GM18508 (cell line): ENCODE data around the gene OTOR.

ENCODE experiments used
- ATAC-seq: cut with Tn5 transposase; IDR thresholded peaks from one replicate; pipeline ENCODE4 v1.9.1; 2021; ENCODE audit warnings: moderate number of reproducible peaks; ENCODE audit not compliant: insufficient read depth, unreplicated experiment

Gene OTOR, protein sequence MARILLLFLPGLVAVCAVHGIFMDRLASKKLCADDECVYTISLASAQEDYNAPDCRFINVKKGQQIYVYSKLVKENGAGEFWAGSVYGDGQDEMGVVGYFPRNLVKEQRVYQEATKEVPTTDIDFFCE

DNA sequence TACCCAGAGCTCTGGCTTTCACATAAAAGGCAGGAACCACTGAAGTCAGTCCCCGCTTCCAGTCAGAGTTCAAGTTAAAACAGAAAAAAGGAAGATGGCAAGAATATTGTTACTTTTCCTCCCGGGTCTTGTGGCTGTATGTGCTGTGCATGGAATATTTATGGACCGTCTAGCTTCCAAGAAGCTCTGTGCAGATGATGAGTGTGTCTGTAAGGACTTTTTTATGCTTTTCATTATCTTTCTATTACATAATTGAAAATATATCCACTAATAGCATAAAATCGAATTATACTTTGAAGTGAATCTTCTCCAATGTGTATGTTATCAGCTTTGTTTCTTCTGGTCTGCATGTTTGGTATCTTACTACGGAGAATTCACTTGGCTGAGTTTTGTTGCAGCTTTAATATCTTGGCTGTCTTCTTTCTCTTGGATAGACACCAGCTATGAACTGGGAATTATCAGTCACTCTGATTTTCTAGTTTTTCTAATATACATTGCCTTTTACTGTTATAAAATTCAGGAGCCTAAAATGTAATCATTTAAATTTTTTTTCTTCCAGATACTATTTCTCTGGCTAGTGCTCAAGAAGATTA is at the start of gene OTOR:
Gene OTOR (plus strand): TSS at position 51 of the 593 bp plus-strand sequence. CDS start 44 bp downstream, at position 95.
- ATAC-seq = no peak

DNA sequence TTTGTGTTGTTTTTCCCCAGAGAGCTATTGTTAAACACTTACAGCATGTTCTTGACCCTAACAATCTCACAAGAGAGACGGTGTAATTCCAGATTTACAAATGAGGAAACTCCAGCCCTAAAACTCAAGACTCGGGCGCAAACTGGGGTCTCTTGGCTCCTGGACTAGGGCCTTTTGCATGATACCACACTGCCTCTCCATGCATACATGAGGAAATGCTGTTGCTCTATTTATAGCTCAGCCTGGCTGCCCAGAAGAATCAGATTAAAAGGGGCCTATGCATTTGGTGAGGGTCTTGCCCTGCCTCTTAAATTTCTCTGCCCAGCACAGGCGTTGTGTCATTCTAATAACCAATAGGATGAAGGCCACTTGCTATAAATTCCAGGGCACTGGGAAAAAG is 48.9 kb upstream of the OTOR start:
- no peak for ATAC-seq

DNA sequence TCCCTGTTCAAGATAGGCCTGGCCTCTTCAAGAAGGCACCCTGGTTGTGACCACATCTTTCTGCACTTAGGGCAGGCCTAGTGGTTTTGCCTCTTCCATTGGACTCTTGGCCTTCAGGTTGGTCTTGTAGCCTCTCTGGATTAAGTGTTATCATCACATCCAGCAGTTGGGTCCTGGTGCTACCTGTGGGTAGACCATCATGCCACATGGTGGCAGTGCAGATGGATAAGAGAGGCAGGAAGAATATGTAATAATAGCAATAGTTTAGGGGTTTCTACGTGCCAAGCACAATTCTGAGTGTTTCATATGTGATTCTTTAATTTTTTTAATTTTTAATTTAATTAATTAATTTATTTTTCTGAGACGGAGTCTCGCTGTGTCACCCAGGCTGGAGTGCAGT is 46.9 kb upstream of the OTOR start:
- no peak for ATAC-seq

DNA sequence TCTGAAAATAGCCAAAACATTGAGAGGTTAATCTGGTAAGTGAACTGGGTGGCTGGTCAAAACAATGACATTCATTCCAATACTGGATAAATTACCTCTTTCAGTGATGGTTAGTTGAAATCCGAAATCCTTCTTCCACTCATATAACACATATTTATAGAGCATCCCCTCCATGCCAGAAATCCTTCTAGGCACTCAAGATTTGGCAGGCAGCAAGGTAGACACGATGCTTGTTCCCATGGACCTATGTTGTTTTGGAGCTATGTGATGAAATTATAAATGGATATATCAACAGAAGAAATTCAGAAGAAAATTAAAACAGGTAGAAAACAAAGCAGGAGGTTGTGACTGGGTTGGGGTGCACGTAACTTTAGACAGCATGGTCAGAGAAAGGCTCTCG is 44.6 kb upstream of the OTOR start:
- ATAC-seq = no peak

DNA sequence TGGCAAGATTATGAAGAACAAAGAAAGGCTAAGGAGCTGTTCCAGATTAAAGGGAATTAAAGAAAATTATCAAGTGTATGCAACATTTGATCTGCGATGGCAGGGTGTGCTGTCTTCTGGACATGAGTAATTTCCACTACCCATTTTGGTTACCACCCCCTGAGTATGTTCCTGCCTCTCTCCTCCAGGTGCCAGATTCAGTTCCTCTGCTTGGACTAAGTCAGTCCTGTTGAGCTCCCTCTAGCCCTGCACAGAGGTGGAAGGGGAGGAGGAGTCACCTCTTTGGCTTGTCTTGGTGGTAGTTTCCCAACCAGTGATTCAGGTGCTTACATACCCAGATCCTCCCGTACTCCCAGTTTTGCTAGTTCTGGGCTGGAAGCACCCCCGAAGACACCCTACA is 40.5 kb upstream of the OTOR start:
- no peak for ATAC-seq

DNA sequence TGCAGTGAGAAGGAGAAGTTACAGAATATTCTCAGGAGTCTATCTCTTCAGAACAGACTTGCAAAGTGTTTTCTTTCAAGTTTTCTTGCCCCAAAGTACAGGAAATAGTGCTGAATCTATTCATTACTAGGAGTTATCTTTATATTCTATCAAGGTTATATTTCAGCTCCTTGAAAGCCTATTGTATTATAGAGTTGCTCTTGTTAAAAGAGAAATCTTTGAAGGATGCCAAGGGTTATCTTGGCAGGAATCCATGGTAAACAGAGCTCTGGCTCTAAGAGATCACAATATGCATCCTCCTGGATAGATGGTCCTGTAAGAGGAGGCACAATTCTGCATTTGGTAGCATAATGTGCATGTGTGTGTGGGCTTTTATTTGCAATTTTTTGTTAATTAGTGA is 39.6 kb upstream of the OTOR start:
- no peak for ATAC-seq

DNA sequence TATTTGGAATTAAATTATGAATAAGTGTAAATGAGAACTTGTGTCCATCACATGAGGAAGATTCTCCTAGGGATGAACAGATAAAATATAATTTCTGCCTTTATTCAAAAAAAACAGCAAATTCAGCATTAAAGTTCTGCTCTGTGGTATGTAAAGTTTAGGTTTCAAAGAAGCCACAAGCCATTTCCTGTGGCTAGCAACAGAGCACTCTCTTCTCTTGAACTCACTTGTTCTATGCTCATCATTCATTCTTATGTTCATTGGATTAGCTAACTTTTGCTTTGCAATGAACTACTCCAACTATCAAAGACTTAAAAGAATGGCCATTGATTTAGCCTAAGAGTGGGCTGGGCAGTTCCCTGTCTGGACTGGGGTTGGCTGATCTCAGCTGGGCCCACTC is 39.1 kb upstream of the OTOR start:
- peak; percentile 76 for ATAC-seq

DNA sequence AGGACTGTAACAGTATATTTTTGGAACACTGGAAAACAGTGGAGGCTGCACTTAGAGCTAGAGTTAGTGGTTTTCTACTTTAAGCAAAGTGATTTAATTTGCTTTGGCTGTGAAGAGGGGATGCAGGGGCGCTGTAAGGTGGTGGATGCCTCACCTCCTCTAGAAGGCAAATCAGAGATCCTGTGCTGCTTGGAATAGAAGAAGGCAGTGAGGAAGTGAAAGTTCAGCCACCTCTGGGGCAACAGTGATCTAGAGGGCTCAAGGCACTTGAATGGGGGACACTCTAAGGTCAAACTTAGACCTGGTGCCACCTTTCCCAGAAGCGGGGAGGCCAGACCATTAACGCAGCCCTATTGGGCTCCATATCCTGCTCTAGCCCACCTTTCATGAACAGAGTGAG is 37.4 kb upstream of the OTOR start:
- no peak for ATAC-seq

DNA sequence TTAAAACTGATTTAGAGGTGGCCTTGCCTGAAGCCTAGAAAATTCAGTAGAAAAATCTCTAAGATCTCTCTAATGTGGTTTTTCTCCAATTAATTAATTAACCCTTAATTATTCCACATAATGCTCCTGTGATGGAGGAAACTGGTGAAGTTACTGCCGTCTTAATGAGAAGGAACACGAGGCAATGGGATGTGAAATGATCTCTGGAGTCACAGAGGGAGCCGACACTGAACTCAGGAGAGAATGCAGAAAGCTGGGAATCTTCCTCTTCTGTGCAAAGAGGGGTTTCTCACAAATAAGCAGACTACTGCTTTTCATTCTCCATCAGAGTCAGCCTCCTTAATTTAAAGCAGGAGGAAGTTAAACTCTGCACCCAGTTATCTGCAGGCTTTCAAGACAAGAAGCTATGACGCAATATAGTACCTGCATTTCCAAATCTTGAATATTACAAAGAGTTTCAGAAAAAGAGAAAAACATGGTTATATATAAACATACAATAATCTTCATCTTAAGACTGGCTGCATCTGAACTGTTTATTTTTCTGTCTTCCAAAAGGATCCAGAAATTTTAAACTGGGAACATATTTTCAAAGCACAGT is 36.4 kb upstream of the OTOR start:
- no peak for ATAC-seq

DNA sequence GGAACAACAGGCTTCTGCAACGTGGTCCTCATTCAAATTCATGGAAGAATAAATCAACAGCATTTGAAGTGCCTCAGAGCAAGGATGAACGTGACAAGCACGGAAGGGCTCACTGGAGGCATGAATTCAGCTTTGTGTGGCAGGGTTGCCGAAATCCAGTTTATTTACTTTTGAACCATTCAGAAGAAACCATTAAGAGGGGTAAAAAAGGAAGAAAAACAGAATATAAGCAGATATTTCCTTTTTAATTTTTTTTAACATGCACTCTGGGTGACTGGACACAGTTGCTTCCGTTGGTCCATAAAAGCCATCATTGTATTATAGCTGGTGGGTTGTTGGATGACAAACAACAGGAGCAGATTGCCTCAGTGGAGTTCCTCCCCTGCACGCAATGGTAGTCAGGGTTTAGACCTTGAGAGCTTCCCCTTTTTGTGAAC is 35.6 kb upstream of the OTOR start:
- ATAC-seq = no peak

DNA sequence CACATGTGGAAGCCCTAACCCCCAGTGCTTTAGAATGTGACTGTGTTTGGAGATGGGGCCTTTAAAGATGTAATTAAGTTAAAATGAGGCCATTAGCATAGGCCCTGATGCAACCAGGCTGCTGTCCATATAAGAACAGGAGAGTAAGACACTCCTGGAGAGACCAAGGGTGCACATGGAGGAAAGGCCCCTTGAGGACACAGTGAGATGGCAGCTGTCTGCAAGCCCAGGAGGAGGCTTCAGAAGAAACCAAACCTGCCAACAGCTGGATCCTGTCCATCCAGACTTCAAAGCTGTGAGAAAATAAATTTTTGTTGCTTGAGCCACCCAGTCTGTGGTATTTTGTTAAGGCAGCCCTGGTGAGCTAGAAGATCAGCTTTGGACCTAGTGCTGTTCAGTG is 35.1 kb upstream of the OTOR start:
- ATAC-seq = no peak

DNA sequence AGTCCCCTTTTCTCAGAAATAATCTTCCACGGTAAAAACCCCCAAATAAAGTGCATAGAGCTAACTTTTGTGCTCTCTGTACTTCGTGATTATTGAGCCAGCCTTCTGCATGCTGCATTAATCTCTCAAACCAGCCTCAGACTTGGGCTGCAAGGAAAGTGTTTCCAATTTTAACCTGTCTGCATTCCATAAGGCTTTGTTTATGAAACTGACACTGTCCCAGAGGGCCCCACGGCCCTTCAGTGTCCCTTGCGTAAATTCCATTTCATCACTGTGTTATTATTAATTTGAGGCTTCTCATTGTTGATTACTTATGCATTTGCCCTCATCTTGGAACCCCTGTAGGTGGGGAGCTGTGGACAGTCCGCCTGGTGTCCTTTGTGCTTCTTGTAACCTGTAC is 33.9 kb upstream of the OTOR start:
- no peak for ATAC-seq

DNA sequence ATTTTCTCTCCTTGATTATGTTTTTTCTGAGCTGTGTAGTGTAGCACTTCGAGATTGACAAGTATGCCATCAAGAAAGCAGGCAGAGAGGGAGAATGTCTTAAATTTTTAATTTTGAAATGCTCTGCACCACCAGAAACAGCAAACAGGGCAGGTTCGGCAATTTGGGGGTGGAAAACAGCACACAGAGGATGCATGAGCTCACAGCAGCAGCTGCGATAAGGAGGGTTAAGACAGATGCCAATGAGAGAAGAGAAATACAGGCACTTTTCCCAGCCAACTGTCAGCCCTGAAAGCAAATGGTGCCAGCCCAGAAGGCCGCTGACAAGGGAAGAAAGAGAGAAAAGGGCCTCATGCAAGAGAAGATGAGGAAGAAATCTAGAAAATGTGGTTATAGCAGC is 33.4 kb upstream of the OTOR start:
- no peak for ATAC-seq

DNA sequence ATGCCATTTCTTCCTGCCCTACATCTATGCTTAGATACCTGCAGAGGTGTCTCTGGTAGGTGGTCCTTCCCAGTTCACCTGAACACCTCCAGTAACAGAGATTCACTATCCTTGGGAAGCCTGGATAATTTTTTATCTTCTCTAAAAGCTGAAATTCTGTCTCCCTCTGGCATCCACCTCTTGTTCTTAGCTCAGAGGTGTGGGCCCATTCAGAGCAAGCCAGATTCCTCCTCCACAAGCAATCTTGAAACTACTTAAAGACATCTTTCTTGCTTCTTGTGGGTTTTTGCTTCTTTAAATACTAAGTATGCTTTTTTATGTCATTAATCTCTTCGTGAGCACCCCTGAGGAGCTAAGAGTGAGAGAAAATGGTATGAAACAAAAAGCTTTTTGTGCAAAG is 28.7 kb upstream of the OTOR start:
- no peak for ATAC-seq

DNA sequence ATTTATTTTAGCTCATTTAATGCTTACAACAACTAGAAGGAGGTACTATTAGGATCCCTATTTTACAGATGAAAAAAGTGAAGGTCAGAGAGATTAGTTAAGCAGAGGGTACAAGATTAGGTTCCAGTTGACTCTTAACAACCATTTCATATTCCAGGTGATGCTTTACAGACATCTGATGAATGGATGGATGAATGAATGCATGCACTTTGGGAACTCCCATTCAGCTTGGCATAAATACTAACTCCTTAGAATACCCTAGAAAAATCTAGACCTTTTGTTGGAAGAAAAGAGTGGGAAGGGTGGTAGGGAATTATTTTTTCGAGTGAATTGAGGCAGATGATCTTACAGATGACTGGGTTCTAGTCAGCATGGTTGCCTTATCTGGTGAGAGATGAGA is 19.1 kb upstream of the OTOR start:
- no peak for ATAC-seq

DNA sequence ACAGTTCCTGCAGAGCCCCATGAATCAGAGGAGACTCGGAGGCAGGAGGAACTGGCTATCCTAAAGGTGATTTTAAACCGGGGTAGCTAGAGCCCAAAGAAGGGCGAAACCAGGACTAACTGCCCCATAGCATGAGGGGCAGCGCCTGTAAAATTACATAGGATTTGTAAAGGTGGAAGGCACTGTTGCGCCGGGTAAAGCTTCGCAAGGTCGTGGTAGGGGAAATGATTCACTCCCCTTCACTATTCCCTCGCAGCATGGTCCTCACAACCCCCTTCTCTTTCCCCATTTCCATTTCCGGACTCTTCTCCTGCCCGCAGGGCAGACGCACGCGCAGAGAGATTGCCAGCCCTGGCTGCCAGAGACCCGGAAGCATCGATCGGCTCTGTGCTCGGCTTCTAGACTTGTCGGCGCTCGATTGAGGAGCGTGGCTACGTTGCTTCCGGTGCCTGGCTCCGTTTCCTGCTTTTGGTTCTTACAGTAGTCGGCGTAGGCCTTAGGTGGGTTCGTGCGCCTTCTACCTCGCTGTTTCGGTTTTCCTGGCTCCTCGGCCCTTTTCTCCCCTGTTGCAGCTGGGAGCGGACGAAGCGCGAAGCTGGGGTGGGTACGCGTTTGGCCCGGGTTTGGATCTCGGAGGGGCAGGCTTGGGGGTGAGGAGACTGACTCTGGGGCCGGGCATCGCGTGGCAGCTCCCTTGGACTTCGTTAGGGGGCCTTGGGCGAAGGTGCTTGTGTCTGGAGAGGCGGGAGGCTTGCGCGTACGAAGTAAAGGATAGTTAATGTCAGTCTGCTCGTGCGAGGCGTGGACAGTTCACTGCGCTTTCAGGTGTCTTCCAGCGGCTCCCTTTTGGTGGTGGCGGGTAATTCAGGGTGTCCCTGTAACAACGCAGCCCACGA is 18.3 kb upstream of the OTOR start, which contains the start of gene SNRPB2:
Gene SNRPB2 (plus strand): TSS at position 462 of the 896 bp plus-strand sequence. CDS start 1,677 bp downstream, outside the sequence.
- peak; percentile 91 for ATAC-seq

DNA sequence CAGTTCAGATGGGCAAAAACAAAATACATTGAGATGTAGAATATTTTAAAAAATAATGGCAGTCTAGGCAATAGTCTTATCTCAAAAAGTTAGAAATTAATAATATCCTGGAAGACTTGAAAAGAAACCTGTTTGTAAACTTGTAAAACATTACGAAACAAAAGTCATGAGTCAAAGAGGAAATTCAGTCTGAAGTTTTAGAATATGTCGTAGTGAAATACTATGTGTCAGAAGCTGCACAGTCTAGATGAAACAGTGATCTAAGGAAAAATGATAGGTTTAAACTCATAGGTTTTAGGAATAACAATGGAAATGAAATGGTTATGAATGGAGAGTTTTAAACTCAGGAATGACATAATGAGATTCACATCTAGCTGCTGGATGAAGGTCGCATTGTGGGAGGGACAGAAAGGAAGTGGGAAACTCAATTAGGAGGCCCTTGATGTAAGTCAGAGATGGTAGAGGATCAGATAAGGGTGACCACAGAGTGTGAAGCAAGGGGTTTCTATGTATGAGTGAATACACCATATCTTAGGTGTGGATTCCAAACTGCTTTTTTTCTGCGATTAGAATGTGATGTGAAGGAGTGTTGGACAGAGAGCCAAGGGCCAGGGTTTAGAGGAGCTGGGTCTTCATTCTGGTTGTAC is 15.5 kb upstream of the OTOR start:
- ATAC-seq = no peak

DNA sequence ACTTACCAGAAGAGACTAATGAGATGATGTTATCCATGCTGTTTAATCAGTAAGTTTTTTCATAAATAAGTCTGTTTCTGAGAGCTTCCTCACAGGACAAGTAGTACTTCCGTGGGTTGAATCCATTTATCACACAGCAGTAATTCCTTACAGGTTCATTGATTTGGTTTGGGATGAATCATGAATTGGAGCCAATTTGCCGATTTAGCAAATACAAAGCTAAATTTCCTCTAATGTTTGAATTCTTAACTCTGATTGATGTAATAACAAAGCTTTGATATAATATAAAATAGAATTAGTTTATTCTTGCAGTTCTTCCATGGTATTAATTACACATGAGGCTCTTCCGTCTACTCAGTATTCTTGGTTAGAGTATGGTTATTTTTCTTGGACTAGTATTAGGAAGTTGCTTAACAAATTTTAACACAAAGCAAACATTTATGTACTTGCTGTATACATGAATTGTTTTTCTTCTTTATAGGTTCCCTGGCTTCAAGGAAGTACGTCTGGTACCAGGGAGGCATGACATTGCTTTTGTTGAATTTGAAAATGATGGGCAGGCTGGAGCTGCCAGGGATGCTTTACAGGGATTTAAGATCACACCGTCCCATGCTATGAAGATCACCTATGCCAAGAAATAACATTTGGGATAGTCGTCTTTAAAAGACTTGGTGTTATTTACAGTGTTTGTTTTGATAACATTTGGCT is 7.6 kb upstream of the OTOR start:
- ATAC-seq = no peak

DNA sequence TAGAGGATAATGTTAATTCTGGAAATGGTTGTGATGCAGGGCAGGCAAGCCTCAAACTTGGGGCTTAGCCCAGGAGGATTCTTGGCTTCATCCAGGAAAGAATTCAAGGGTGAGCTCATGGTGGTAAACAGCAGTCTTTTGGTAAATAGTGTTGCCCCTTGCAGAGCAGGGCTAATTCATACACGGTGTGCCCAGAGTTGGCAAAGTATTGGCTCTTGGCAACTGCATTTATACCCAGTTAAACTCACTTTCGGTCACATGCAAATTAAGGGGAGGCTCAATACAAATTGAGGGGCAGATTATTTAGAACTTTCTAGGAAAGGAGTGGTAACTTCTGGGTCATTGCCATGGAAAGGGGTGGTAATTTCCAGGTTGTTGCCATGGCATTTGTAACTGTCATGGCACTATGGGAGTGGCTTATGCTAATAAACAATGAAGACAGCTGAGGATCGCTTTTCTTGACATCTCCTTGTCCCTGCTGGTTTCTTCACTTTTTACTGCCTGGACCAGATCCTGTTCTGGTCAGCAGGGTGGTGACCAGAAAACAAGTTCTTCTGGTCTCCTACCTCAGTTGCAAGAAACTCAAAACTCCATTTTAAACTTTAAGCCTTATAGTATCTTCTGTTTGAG is 3.9 kb upstream of the OTOR start:
- no peak for ATAC-seq

DNA sequence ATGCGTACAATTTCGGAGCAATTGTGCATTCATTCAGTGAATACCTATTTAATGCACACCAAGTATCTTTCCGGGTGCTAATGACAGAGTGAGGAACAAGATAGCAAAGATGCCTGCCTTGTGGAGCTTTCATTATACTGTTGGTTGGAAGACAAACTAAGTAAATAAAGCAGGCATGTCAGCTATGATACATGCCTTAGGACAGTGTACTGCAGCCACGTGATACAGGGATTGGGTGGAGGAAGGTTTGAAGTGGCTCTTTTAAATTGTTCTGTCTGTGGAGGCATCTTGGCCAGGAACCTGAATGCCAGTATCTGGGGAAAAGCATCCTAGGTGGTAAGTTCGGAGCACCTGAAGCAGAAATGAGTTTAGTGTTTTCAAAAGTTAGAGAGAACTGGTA is 3.0 kb upstream of the OTOR start:
- no peak for ATAC-seq
